ENCODE data around the gene PRSS53.

Gene PRSS53

DNA sequence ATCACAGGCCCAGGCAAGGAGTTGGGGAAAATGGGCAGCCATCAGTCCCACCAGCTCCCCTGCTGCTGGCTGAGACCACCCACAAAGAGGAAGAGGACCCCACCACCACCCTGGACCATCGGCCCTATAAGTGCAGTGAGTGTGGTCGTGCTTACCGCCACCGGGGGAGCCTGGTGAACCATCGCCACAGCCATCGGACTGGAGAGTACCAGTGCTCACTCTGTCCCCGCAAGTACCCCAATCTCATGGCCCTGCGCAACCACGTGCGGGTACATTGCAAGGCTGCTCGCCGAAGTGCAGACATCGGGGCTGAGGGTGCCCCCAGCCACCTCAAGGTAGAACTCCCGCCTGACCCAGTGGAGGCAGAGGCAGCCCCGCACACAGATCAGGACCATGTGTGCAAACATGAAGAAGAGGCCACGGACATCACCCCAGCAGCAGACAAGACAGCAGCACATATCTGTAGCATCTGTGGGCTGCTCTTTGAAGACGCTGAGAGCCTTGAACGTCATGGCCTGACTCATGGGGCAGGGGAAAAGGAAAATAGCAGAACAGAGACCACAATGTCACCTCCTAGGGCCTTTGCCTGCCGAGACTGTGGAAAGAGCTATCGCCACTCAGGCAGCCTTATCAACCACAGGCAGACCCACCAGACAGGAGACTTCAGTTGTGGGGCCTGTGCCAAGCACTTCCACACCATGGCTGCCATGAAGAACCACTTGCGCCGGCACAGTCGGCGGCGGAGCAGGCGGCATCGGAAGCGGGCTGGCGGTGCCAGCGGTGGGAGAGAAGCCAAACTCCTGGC is 10.9 kb downstream of the PRSS53 start:
- DNase-seq (ENCODE audit: low read depth): no peak

DNA sequence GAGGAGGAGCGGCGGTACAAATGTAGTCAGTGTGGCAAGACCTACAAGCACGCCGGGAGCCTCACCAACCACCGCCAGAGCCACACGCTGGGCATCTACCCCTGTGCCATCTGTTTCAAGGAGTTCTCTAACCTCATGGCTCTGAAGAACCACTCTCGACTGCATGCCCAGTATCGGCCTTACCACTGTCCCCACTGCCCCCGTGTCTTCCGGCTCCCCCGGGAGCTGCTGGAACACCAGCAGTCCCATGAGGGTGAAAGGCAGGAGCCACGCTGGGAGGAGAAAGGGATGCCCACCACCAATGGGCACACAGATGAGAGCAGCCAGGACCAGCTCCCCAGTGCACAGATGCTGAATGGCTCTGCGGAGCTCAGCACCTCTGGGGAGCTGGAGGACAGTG is 11.7 kb downstream of the PRSS53 start:
- DNase-seq (ENCODE audit: low read depth): no peak

DNA sequence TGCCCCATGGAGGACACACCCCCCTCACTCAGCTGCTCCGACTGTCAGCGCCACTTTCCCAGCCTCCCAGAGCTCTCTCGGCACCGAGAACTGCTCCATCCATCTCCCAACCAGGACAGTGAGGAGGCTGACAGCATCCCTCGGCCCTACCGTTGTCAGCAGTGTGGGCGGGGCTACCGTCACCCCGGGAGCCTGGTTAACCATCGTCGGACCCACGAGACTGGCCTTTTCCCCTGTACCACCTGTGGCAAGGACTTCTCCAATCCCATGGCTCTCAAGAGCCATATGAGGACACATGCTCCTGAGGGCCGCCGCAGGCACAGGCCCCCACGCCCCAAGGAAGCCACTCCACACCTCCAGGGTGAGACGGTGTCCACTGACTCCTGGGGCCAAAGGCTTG is 12.4 kb downstream of the PRSS53 start:
- no peak for DNase-seq (ENCODE audit: low read depth)

DNA sequence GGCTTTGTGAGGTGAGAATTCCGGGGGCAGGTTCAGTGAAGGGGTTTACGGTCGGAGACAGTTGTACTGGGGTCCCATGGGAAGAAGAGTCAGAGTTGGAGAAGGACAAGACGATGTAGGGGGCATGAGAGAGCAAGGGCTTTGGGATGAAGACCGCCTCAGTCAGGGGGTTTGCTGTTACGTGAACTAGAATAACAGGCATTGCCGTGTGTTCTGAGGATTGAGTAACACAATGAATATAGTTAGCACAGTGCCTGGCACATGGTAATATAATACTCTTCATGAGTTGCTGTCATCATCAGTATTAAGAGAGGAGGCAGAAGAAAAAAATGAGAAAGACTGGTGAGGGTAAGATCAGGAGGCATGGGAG is 13.9 kb downstream of the PRSS53 start:
- DNase-seq (ENCODE audit: low read depth): no peak

DNA sequence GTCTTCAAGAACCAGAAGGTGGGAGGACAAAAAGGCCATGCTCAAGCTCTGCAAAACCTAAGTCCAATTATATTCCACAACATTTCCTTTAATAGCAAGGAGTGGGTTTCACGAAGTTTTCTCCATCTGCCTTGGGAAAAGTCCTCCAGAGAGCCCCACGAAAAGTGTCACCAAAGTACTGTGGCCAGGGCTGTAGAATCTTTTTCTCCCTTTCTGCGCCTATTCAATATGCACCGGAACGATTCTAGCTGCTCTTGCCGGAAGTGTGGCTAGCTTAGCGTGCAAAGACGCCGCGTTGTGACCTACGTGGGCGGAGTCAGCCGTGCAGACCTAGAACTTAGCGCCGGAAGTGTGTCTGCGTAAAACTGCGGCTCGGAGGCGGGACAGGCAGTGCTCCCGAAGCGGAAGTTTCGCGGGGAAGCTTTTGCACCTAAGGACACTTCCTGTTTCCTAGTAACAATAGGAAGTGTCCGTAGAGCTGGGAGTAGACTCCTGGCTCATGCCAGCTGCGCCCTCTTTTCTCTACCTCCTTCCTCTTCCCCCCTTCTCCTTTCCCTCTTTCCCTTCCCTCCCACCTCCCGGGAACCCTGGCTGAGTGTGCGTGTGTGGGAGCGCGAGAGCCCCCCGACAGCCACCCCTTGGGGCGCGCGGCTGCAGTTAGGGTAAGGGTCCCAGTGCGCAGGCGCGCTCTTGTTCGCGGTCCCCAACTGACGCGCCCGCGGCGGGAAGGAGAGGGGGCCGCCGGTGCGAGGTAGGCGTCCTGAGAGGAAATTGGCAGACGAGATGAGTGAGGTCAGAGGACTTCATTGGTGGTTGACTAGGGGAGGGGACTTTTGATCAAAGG is 14.6 kb downstream of the PRSS53 start, which contains the start of the genes ZNF646 and ZNF668:
ZNF646 (plus strand) TSS at position 453 of the 844 bp plus-strand sequence. CDS start 1,903 bp downstream, outside the sequence.
ZNF668 (minus strand) TSS at position 271 of the 844 bp plus-strand sequence. CDS start 9,781 bp downstream, outside the sequence.
- peak; percentile 98 for DNase-seq (ENCODE audit: low read depth)

DNA sequence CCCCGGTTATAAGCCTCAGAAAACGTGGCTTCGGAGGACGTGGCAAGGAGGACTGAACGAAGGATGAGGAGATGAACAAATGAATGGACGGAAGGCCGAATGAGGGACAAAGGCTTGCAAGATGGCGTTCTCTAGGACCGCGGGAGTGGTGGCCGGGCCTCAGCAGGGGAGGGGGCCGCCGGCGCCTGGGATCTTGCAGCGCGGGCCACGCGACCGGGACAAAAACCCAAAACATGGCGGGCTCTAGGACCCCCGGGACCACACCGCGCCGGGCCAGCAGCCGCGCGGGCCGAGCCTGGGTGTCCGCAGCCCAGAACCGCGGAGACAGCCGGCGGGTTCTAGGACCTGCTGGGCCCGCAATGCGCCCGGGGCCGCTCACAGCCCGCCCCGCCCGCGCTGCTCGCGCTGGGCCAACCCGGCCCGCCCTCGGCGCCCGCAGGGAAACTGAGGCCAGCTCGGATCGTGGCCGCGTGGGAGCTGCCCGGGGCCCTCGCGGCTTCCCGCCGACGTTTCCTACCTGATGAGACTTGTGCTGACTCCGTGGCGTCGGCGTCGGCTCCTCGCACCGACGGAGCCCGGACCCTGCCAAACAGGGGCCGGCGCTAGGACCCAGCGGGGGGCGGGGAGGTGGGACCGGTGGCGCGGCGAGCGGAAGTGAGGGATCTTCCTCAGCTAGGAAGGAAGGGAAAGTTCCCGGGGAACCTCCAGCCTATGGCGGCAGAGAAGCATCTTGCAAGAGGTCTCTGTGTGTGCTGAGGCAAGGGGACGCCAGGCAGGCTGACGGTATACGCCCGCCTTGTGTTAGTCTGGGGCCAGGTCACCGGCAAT is 15.4 kb downstream of the PRSS53 start:
- DNase-seq (ENCODE audit: low read depth): peak; percentile 77

DNA sequence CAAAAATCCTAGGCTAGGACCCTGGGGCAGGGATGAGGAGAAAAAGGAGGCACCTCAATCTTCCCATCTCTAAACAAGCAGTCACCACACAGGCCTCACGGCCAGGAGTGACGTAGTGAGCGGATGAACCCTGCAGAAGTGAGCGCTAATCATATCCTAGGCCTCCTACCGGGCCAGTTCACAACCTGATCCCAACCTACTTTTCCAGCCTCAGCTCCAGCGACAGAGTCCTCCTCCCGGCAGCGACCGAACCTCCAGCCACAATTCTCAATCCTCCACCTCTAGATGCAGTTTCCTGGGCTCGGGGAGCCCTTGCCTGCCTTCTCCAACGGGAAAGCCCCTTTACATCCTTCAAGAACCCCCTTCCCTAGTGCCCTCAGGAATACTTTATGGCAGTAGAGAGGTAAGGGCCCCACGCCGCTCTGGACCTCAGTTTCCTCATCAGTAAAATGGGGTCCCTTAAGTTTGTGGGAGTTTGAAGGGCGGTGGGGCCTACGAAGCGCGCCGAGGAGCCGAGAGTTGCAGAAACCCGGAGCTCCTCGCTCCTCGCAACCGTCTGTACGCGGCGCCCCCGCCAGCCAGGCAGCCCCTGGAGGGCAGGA is 16.1 kb downstream of the PRSS53 start:
- DNase-seq (ENCODE audit: low read depth): no peak

DNA sequence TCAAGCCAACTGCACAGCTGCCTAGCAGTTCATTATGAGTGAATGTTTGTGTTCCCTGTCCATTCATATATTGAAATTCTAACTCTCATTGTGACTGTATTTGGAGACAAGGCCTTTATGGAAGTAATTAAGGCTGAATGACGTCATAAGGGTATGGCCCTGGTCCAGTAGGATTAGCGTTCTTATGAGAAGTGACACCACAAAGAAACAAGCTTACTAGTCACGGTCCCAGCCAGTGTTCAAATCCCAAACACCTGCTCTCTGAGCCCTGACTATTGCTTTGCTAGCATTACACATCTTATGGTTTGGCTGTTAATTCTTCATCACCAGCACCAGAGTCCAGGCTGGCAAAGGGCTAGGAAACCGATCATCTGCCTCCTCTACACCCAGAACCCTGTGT is 16.9 kb downstream of the PRSS53 start:
- DNase-seq (ENCODE audit: low read depth): peak; percentile 88

DNA sequence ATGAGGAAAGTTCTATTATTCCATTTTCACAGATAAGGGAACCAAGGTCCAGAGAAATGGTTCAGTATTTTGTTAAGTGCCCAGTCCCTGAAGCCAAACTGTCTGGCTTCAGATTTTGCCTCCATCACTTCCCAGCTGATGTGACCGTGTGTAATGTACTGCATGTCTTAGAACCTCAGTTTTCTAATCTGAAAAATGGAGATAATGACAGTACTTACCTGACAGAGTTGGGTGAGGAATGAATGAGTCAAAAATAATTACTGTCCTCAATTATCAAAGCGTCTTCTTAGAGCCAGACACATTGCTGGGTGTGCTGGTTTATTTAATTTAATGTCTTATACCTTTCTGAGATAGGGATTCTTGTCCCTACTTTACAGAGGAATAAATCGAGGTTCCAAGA is 21.4 kb downstream of the PRSS53 start:
- no peak for DNase-seq (ENCODE audit: low read depth)

DNA sequence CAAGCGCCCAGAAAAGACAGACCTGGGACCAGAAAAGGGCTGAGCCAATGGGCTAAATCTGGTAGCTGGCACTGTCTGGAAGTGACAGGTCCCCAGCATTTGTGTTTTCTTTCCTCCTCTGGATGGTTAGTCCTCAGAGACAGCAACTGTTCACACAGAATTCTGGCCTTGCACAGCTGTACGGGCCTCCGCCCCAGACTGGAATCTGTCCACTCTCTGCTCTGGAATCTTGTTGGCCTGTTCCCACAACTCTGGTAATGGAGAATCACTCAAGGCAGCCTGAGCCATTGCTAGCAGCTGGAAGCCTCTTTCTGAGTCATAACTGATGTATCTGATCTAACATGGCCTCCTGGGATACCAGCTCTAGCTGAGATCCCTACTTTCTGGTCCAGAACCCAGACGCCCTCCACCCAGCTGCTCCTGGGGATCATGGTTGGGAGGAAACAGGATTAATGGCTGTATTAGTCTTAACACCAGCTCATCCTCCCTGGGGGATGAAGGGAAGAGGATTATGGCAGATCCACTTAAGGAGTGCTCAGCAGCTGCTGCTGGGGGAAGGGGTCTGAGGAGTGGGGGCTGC is 23.8 kb downstream of the PRSS53 start:
- DNase-seq (ENCODE audit: low read depth): peak; percentile 92

DNA sequence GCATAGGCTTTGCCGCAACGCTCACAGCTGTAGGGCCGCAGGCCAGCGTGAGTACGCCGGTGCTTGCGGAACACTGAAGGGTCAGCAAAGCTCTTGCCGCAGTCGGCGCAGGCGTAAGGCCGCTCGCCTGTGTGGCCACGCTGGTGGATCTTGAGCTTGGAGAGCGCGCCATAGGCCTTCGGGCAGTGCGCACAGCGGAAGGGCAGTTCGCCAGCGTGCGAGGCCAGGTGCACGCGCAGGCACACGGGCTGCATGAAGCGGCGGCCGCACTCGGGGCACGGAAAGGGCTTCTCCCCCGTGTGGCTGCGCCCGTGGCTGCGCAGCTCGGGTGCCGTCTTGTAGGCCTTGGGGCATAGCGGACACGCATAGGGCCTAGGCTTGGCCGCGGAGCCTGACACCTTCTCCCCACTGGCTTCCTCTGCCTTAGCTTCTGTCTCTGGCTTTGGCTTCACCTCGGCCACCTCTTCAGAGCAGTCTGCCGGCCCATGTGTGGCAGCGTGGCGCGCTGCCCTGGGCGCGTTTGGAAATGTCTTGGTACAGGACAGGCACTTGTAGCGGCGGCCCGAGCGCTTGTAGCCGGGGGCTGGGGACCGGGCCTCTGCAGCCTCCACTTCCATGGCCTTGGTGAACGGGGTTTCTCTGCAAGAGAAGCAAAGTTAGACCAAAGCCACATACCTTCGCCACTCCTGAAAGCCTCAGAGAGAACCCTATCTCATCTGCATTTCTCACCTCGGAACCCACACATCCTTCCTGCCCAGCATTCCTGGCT is 24.7 kb downstream of the PRSS53 start:
- no peak for DNase-seq (ENCODE audit: low read depth)

DNA sequence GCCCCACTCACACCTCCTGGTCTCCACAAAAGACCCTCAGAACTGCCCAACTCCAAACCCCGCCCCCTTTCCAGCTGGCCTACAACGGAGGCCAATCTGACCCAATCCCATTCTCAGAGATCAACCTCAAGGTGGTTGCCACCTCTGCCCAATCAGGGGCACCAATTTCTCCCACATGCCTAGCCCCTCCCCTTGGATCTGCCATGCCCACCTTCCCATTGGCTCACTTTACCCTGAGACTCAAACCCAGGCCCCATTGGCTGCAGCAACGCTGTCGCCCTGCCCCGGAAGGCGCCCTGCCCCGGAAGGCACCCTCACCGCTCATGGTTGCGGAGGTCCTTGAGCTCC is 25.3 kb downstream of the PRSS53 start:
- DNase-seq (ENCODE audit: low read depth): no peak

DNA sequence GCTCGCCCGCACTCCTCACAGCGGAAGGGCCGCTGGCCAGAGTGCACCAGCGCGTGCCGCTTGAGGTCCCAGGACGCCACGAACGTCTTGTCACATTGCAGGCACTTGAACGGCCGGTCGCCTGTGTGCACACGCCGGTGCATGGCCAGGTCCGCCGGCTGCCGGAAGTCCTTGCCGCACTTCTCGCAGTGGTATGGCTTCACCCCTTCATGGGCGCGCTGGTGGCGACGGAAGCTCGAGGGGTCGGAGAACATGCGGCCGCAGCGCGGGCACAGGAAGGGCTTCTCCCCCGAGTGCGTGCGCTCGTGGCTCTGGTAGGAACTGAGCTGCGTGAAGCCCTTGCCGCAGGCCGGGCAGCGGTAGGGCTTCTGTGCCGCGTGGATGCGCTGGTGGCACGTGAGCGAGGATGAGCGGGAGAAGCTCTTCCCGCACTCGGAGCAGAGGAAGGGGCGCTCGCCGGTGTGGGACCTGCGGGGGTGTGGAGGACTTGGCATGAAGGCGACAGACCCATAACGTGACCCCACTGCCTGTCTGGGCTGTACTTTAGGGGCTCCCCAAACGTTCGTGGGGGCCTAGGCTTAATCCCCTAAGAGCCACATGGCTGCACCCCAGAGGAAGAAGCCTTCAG is 26.8 kb downstream of the PRSS53 start:
- DNase-seq (ENCODE audit: low read depth): no peak

DNA sequence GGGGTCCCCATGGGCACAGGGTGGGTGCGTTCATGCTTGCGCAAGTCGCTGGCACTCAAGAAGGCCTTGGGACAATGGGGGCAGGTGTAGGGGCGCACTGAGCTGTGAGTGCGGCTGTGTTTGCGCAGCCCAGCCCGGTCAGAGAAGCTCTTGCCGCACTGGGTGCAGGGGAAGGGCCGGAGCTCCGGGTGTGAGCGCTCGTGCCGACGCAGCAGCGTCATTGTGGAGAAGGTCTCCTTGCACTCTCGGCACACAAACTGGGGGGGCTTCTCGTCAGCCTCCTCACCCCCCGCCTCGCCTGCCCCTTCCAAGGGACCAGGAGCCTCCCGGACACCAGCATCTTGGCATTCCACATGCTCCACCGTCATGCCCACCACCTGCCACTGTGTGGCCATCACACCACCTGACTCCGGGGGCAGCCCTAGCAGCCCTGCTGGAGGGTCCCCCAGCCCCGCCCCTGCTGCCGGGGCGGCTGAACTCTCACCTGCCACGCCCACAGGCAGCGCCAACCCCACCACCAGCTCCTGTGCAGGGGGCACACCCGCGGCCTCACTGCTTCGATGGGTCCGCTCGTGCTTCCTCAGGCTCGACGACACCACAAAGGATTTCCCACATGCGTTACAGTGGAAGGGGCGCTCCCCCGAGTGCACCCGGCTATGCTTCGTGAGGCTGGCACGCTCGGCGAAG is 27.5 kb downstream of the PRSS53 start:
- no peak for DNase-seq (ENCODE audit: low read depth)

DNA sequence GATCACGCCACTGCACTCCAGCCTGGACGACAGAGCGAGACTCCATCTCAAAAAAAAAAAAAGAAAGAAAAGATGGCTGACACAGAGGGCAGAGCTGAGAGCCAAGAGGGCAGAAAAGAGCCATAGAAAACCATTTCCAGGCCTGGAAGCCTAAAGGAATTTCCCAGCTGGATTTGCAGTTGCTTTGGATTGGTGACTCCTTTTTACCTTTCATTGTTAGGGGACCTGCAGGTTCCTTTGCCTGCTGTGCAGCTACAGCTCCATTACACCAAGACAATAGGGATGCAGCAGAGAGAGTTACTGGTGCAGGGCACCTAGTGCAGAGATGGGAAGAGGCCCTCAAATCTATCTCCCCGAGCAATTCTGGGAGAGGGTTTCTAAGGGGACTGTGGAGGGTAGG is 33.1 kb downstream of the PRSS53 start:
- no peak for DNase-seq (ENCODE audit: low read depth)

DNA sequence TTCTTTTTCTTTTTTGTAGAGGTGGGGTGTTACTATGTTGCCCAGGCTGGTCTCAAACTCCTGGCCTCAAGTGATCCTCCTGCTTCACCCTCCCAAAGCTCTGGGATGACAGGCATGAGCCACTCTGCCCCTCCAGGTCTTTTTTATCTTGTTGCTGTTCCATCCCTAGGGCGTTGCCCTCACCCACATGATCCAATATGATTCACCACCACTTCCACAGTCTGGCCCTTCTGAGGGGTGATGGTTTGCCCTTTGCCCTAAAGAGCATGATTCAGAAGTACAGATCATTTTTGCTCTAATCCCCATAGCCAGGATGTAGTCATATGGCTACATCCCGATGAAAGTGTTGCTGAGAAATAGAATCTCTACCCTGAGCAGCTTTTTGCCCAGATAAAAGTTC is 36.6 kb downstream of the PRSS53 start:
- DNase-seq (ENCODE audit: low read depth): peak; percentile 91

DNA sequence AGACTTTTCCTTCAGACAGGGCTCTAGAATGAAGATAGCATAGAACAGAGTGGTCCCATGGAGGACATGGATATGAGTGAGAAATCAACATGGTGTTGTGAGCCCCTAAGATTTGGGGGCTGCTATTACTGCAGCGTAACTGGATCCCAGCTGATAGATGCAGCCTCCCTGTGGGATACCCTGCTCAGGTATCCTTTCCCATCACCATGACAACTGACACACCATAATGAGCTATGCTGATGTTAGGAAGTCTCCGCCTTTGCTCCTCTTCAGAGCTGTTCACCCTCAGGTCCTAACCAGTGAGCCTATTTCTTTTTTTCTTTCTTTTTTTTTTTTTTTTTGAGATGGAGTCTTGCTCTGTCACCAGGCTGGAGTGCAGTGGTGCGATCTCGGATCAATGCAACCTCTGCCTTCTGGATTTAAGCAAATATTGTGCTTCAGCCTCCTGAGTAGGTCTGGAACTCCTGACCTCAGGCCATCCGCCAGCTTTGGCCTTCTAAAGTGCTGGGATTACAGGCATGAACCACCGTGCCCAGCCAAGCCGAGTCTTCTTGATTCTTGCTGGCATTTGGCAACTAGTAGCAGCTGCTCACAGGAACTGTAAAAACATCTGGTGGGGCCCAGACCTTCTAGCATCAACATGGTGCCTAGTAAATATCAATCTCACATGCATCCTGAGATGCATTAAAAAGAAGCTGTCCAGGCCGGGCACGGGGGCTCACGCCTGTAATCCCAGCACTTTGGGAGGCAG is 38.3 kb downstream of the PRSS53 start:
- no peak for DNase-seq (ENCODE audit: low read depth)

DNA sequence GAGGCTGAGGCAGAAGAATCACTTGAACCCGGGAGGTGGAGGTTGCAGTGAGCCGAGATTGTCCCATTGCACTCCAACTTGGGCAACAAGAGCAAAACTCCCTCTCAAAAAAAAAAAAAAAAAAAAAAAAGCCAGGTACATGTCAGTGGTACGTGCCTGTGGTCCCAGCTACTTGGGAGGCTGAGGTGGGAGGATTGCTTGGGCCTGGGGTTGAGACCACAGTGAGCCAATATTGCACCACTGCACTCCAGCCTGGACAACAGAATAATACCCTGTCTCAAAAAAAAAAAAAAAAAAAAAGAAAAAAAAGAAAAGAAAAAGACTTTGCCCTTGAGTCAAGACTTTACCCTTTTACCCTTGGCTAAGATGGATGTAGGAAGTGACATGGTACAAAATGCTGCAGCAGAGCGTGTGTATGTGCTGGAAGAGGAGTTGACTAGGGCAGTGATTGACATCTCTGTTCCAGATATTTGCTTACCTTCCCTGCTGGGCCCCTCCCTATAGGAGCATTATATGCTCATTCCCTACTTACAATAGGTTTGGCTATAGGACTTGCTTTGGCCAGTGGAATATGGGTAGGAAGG is 44.8 kb downstream of the PRSS53 start:
- DNase-seq (ENCODE audit: low read depth): no peak

DNA sequence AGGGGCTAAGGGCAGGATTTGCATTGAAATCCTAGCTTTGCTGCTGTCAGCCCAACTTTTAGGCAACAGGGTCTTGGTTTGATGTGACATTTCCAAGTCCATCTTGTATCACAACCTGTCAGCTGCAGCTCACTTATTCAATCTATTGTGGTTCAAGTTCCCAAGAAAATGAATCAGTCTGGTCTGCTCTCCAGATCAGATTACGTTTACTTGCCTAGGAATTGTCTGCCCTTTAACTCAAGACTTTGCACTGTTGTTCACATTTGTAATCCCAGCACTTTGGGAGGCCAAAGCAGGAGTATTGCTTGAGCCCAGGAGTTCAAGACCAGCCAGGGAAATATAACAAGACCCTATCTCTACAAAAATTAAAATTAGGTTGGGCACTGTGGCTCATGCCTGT is 45.4 kb downstream of the PRSS53 start:
- DNase-seq (ENCODE audit: low read depth): no peak
